ENCODE measurements around the gene ZNHIT1. TPM values are rescaled to one million over a fixed set of nuclear protein-coding genes. Genes with fewer than 3 reads are reported as not detected.

ZNHIT1 gene
- total and polyA plus RNA-seq, 4 donors, result 57.2 to 95.5 (median 80.7) TPM

DNA sequence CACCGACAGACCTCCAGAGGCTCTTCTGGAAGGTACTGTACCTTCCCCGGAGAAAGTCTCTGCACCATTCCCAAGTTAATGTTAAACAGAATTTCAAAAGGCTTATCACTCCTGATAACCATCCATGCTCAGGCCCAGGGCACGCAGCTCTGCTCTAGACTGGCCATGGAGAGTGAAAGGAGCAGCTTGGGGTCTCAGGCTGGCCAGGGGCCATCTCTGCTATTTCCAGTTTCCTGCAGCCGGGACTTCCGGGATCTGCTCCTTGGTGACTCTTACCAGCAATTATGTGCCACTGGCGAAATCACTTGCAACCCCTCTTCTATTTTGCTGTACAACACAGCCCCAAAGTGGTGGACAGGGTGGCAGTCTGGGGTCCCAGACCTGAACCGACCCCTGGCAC lies 13.7 kb downstream of the ZNHIT1 start:
- WGBS (ENCODE audit: insufficient coverage), result 90% methylated on average over 6 of the region's 7 CpGs
- no peaks in the 10 kb centered on the region for H3K27me3 ChIP-seq (ENCODE audit: control insufficient read depth, insufficient read depth, low read length)
- DNase-seq (ENCODE audit: low read depth in 4 of 6, low spot score in 6 of 6), result no peak
- H3K27ac ChIP-seq (ENCODE audit: low read depth, low read length), result no peak overlapping the region
- peaks cover 74% of the 10 kb centered on the region for H3K36me3 ChIP-seq (ENCODE audit: control insufficient read depth, insufficient read depth, low read length)
- peaks cover 9% of the 10 kb centered on the region for H3K4me1 ChIP-seq (ENCODE audit: control insufficient read depth, insufficient read depth, low read length)
- no peaks in the 10 kb centered on the region for H3K9me3 ChIP-seq (ENCODE audit: control insufficient read depth, insufficient read depth, low read length)
- no peak overlapping the region for H3K4me3 ChIP-seq (ENCODE audit: low read depth, low read length)

DNA sequence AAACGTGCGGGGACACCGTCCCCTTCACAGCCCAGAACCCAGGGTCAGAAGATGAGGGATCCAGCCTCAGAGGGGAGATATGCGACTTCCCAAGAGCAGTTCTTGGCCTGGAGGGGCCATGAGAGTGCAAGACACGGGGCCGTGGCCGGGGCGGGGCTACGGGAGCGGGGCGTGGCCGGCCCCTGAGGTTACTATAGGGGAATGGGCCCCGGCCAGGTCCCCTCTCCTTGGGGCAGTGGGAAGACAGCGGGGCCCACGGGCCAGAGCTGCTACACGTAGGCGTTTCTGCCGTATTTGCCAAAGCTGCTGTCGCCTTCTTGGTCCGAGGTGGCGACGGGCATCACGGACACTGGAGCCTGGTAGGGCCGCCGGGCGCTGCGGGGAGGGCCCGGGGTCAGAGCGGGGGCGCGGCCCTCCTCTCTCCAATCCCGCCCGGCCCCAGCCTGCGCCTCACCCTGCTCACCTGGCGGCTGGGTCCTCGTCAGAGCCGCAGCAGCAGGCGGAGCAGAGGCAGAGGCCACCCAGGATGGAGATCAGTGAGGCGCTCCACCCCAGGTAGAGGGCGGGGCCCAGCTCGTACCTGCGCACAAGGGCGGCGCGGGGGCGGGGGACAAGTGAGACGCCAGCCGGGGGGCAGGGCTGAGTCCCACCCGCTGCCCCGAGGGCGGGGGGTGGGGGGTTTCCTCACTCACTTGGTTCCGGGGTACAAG lies 14.3 kb downstream of the ZNHIT1 start:
- no peak overlapping the region for H3K4me3 ChIP-seq (ENCODE audit: low read depth, low read length)
- no peaks in the 10 kb centered on the region for H3K27me3 ChIP-seq (ENCODE audit: control insufficient read depth, insufficient read depth, low read length)
- peaks cover 74% of the 10 kb centered on the region for H3K36me3 ChIP-seq (ENCODE audit: control insufficient read depth, insufficient read depth, low read length)
- 10% methylated on average over 48 of the region's 52 CpGs for WGBS (ENCODE audit: insufficient coverage)
- peaks cover 10% of the 10 kb centered on the region for H3K4me1 ChIP-seq (ENCODE audit: control insufficient read depth, insufficient read depth, low read length)
- peak in 1 of 6 donors; percentile 43 for DNase-seq (ENCODE audit: low read depth in 4 of 6, low spot score in 6 of 6)
- no peaks in the 10 kb centered on the region for H3K9me3 ChIP-seq (ENCODE audit: control insufficient read depth, insufficient read depth, low read length)
- H3K27ac ChIP-seq (ENCODE audit: low read depth, low read length), result no peak overlapping the region

DNA sequence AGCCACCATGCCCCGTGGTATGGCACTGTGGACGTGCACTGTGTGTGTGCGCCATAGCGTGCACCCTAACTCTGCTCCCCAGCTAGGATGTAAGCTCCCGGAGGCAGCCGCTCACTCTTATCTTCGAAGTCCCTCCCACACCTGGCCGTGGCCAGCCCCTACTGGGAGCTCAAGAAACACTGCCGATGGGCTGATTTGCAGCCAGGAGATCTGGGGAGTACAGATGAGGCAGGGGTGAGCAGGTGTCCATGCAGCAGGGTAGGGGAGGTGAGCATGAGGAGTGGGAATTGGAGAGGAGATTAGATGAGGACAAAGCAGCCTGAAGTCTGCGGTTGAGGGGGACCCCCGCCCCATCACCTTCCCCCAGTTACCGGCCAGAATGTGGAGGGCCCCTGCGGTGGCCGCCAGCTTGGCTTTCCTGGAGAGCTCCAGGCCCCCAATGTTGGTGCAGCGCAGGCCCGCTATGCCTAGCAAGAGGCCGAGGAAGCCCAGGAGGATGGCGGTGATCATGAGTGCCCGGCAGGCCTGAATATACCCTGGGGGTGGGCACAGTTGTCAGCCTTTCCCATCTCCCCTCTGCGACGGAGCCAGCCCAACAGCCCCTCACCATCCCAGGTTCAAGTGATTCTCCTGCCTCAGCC lies 16.1 kb downstream of the ZNHIT1 start:
- Histone ChIP-seq H3K27me3 (ENCODE audit: control insufficient read depth, insufficient read depth, low read length) (no peaks in the 10 kb centered on the region), H3K36me3 (ENCODE audit: control insufficient read depth, insufficient read depth, low read length) (peaks cover 77% of the 10 kb centered on the region), H3K27ac (ENCODE audit: low read depth, low read length) (no peak overlapping the region), H3K4me1 (ENCODE audit: control insufficient read depth, insufficient read depth, low read length) (peaks cover 15% of the 10 kb centered on the region), H3K4me3 (ENCODE audit: low read depth, low read length) (no peak overlapping the region), H3K9me3 (ENCODE audit: control insufficient read depth, insufficient read depth, low read length) (no peaks in the 10 kb centered on the region)
- DNase-seq (ENCODE audit: low read depth in 4 of 6, low spot score in 6 of 6), result no peak
- 91% methylated on average over 17 of the region's 21 CpGs for WGBS (ENCODE audit: insufficient coverage)

DNA sequence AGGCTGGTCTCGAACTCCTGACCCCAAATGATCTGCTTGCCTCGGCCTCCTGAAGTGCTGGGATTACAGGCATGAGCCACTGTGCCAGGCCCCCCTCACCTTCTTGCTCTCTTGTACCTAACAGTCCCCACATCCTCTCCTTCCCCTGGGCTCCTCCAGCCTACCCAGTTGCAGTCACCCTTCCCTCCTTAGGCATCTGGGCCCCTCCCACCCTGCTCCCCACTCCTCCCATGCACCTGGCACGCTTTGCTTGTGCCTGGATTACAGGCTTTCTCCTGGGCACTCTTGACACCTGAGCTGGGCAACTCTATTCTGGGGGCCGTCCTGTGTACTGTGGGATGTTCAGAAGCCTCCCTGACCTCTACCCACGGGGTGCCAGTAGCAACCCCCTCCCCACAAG lies 16.7 kb downstream of the ZNHIT1 start:
- DNase-seq (ENCODE audit: low read depth in 4 of 6, low spot score in 6 of 6), result no peak
- Histone ChIP-seq H3K36me3 (ENCODE audit: control insufficient read depth, insufficient read depth, low read length) (peaks cover 79% of the 10 kb centered on the region), H3K27ac (ENCODE audit: low read depth, low read length) (no peak overlapping the region), H3K9me3 (ENCODE audit: control insufficient read depth, insufficient read depth, low read length) (no peaks in the 10 kb centered on the region), H3K4me1 (ENCODE audit: control insufficient read depth, insufficient read depth, low read length) (peaks cover 19% of the 10 kb centered on the region), H3K4me3 (ENCODE audit: low read depth, low read length) (no peak overlapping the region), H3K27me3 (ENCODE audit: control insufficient read depth, insufficient read depth, low read length) (no peaks in the 10 kb centered on the region)
- WGBS (ENCODE audit: insufficient coverage), result 83% methylated on average over 5 of the region's 5 CpGs

DNA sequence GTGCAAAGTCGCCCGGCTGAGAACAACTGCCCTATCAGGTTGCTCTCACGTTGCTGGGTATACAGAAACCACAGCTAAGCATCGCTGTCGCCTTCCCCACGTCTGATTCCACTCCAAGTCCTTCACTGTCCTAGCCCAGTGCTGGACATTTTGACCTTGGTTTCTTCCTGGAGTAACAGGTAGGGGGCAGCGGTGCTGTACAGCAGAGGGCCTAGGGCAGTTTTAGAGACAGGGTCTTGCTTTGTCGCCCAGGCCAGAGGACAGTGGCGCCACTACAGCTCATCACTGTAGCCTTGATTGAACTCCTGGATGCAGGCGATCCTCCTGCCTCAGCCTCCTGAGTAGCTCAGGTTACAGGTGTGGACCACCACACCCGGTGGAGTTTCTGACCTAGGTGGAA lies 17.1 kb downstream of the ZNHIT1 start:
- DNase-seq (ENCODE audit: low read depth in 4 of 6, low spot score in 6 of 6), result no peak
- WGBS (ENCODE audit: insufficient coverage), result 80% methylated on average over 11 of the region's 11 CpGs

DNA sequence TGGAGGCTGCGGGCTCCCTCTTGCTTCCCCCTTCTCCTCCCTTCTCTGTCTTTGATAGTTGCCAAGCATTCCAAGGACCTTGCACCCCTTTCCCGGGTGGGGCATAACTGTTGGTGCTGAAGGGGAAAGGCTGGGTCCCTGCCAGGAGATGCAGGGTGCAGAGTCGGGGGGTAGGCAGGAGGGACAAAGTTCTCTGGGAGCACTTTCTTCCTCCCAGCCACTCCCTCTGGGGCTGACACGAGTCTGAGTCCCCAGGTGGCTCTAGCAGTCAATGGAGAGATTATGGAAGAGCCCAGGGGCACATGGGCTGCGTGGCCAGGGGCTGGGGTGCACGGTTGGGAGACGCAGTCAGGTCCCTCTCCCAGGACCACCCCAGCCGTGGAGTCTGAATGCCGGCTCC lies 17.6 kb downstream of the ZNHIT1 start:
- H3K9me3 ChIP-seq (ENCODE audit: control insufficient read depth, insufficient read depth, low read length), result no peaks in the 10 kb centered on the region
- H3K27me3 ChIP-seq (ENCODE audit: control insufficient read depth, insufficient read depth, low read length), result no peaks in the 10 kb centered on the region
- no peak overlapping the region for H3K27ac ChIP-seq (ENCODE audit: low read depth, low read length)
- DNase-seq (ENCODE audit: low read depth in 4 of 6, low spot score in 6 of 6), result no peak
- 84% methylated on average over 4 of the region's 9 CpGs for WGBS (ENCODE audit: insufficient coverage)
- peaks cover 82% of the 10 kb centered on the region for H3K36me3 ChIP-seq (ENCODE audit: control insufficient read depth, insufficient read depth, low read length)
- peaks cover 23% of the 10 kb centered on the region for H3K4me1 ChIP-seq (ENCODE audit: control insufficient read depth, insufficient read depth, low read length)
- no peak overlapping the region for H3K4me3 ChIP-seq (ENCODE audit: low read depth, low read length)

More for the DNA sequence above, 17.1 kb downstream of the ZNHIT1 start:
- Histone ChIP-seq H3K27ac (ENCODE audit: low read depth, low read length) (no peak overlapping the region), H3K4me3 (ENCODE audit: low read depth, low read length) (no peak overlapping the region), H3K9me3 (ENCODE audit: control insufficient read depth, insufficient read depth, low read length) (no peaks in the 10 kb centered on the region), H3K4me1 (ENCODE audit: control insufficient read depth, insufficient read depth, low read length) (peaks cover 23% of the 10 kb centered on the region), H3K36me3 (ENCODE audit: control insufficient read depth, insufficient read depth, low read length) (peaks cover 81% of the 10 kb centered on the region), H3K27me3 (ENCODE audit: control insufficient read depth, insufficient read depth, low read length) (no peaks in the 10 kb centered on the region)

DNA sequence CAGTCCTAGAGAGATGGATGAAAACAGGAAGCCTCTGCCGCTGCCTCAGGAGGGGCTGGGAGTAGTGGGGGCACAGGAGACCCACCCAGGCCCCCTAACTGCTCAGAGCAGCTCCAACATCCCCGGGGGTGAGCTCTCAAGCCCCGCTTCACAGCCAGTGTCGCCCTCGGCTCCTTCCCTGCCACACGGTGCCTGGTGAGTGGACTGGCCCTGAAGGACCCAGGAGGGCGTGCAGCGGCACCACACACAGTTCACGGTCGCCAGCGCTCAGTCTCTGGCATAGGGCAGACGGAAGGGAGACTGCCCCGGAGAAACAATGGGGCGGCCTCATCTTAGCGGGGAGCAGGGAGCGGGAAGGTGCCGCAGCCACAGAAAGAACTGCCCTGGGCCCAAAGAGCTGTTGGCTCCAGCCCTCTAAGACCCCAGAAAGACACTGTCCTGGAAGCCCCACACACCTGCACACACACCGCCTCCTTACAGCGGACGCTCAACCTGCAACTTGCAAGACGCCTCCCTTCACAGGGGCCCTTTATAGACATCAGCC lies 18.4 kb downstream of the ZNHIT1 start:
- Histone ChIP-seq H3K4me3 (ENCODE audit: low read depth, low read length) (no peak overlapping the region), H3K27ac (ENCODE audit: low read depth, low read length) (no peak overlapping the region), H3K9me3 (ENCODE audit: control insufficient read depth, insufficient read depth, low read length) (no peaks in the 10 kb centered on the region), H3K36me3 (ENCODE audit: control insufficient read depth, insufficient read depth, low read length) (peaks cover 82% of the 10 kb centered on the region), H3K4me1 (ENCODE audit: control insufficient read depth, insufficient read depth, low read length) (peaks cover 23% of the 10 kb centered on the region), H3K27me3 (ENCODE audit: control insufficient read depth, insufficient read depth, low read length) (no peaks in the 10 kb centered on the region)
- WGBS (ENCODE audit: insufficient coverage), result 83% methylated on average over 20 of the region's 21 CpGs
- no peak for DNase-seq (ENCODE audit: low read depth in 4 of 6, low spot score in 6 of 6)

DNA sequence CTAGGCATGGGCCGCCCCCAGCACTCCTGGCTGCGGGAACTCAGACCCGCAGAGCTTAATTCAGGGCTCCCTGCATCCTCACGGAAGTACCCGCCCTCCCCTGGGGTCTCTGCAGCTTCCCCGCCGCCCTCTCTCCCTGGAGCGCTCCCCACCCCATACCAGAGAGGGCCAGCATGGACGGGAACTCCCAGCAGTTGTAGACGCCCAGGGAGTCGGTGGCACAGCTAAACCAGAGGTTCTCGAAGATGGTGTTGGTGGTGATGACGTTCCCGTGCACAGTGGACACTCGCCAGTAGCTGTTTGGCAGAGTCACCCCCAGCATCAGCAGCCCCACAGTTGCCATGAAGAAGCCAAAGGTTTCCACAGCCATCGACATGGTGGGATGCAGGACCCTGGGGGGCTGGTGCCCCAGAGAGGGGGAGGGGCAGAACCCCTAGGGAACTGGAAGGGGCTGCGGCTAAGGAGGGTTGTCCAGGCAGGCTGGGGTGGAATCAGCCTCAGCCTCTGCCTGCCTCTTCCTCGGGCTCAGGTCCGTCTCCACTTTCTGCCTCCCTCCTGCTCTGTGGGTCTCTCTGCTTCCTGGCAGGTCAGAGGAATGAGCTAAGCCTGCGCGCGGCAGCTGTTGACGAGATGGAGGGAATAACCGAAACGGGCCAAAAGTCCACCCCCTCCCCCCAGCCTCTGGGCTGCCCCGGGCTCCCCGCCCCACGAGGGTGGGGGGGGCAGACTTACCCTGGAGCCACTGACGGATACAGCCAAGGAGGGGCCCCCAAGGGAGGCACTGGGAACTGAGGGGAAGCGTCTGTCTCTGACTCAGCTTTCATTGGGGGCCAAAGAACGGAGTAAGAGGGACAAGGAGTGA lies 19.5 kb downstream of the ZNHIT1 start, which contains the start of gene CLDN15:
Gene CLDN15, minus strand, starts transcription at position 597 of the 862 bp plus-strand sequence. Its CDS starts 221 bp downstream, at position 376.
- H3K4me3 ChIP-seq (ENCODE audit: low read depth, low read length), result no peak within 1 kb of the TSS
- peaks cover 15% of the 10 kb centered on the region for H3K4me1 ChIP-seq (ENCODE audit: control insufficient read depth, insufficient read depth, low read length)
- peaks cover 77% of the 10 kb centered on the region for H3K36me3 ChIP-seq (ENCODE audit: control insufficient read depth, insufficient read depth, low read length)
- no peak for DNase-seq (ENCODE audit: low read depth in 4 of 6, low spot score in 6 of 6)
- H3K27ac ChIP-seq (ENCODE audit: low read depth, low read length), result no peak within 1 kb of the TSS
- H3K9me3 ChIP-seq (ENCODE audit: control insufficient read depth, insufficient read depth, low read length), result no peaks in the 10 kb centered on the region
- 66% methylated on average over 17 of the region's 31 CpGs for WGBS (ENCODE audit: insufficient coverage)
- no peaks in the 10 kb centered on the region for H3K27me3 ChIP-seq (ENCODE audit: control insufficient read depth, insufficient read depth, low read length)

All from spinal cord (tissue), 10 donors.